GM12891 (cell line): Measurements from ENCODE around the gene TLCD3B.

Experiments used
- POLR2AphosphoS5 ChIP-seq: IDR thresholded peaks from 2 replicates; pipeline ENCODE4 v1.6.1; 2011; ENCODE audit warnings: low read depth, low read length, control low read depth
- TAF1 ChIP-seq: IDR thresholded peaks from 2 replicates; pipeline ENCODE4 v1.6.1; 2011; ENCODE audit warnings: low read depth, low read length, control low read depth

DNA sequence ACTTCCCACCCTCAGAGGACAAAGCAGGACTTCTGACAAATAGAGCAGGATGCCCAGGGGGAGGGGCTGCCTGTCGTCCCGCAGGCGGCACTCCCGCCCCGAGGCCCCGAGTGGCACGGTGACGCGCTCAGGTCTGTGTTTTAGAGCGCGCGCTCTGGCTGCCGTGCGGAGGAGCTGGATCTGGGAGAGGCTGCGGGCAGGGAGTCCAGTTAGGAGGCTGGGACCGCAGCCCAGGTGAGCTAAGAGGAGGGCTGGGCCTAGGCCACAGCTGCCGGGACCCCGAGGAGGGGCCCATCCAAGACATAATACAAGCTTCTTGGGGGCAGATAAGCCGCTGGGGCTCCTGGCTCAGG, 26.7 kb downstream of the TLCD3B start:
- no peak for TF ChIP-seq TAF1
- no peak for TF ChIP-seq POLR2AphosphoS5
